HEK293 (cell line): ENCODE data around the gene TAC4.

Source experiments
- CTCF ChIA-PET: fragments of 350-600 bp; formaldehyde crosslinking; extraction: SDS; loops from one replicate; lab custom pipeline; 2021; ENCODE audit warnings: antibody characterized with exemption; lab: Yijun Ruan, JAX
- POLR2A ChIA-PET: fragments of 300-600 bp; formaldehyde crosslinking; extraction: SDS; loops from one replicate; lab custom pipeline; 2020; ENCODE audit warnings: antibody characterized with exemption, inconsistent platforms; lab: Yijun Ruan, JAX
- H3K27ac ChIP-seq: fragments of 200-500 bp; sonication (Bioruptor generic); 2 replicates; pipeline ENCODE4 v1.5.1; 2014; ENCODE audit warnings: low read depth, low read length, control low read depth, inconsistent platforms; ENCODE audit errors: extremely low read depth
- H3K36me3 ChIP-seq, 2 experiments: fragments of 200-500 bp in 1 of 2; sonication (Bioruptor generic) in 1 of 2; 1 replicate in 1 of 2; 2 replicates in 1 of 2; pipeline ENCODE4 v1.5.1; 2014 to 2017; ENCODE audit warnings: inconsistent platforms in 2 of 2, low read length in 2 of 2; ENCODE audit not compliant: control insufficient read depth in 2 of 2, insufficient read depth in 1 of 2
- H3K4me1 ChIP-seq: fragments of 200-500 bp; sonication (Bioruptor generic); 2 replicates; pipeline ENCODE4 v1.5.1; 2014; ENCODE audit warnings: mild to moderate bottlenecking, low read length, inconsistent platforms; ENCODE audit not compliant: control insufficient read depth, insufficient read depth
- H3K4me3 ChIP-seq: 2 replicates; pipeline ENCODE4 v1.5.1; 2011; ENCODE audit warnings: low read depth, mild to moderate bottlenecking, control low read depth, low read length, moderate library complexity
- H3K9me3 ChIP-seq: fragments of 200-500 bp; sonication (Bioruptor generic); 2 replicates; pipeline ENCODE4 v1.5.1; 2014; ENCODE audit warnings: low read depth, low read length, inconsistent platforms; ENCODE audit not compliant: control insufficient read depth, insufficient read depth
- CTCF ChIP-seq: fragments of 450-650 bp; formaldehyde crosslinking; IDR thresholded peaks from 2 replicates; pipeline ENCODE4 v1.5.1; 2016; ENCODE audit warnings: missing biosample characterization, missing genetic modification characterization
- EGR2 ChIP-seq: fragments of 450-650 bp; formaldehyde crosslinking; IDR thresholded peaks from 2 replicates; pipeline ENCODE4 v1.5.1; 2016; ENCODE audit warnings: low read depth, missing biosample characterization, missing genetic modification characterization
- GLIS2 ChIP-seq: fragments of 450-650 bp; formaldehyde crosslinking; IDR thresholded peaks from 2 replicates; pipeline ENCODE4 v1.5.1; 2016; ENCODE audit warnings: missing biosample characterization, missing genetic modification characterization
- HOXC10 ChIP-seq: sonication (generic); formaldehyde crosslinking; IDR thresholded peaks from 2 replicates; pipeline ENCODE4 v1.8.1; 2023; ENCODE audit warnings: mild to moderate bottlenecking, missing genetic modification reagents
- KLF7 ChIP-seq: fragments of 450-650 bp; formaldehyde crosslinking; IDR thresholded peaks from 2 replicates; pipeline ENCODE4 v1.5.1; 2016; ENCODE audit warnings: missing biosample characterization, missing genetic modification characterization, borderline replicate concordance
- OVOL3 ChIP-seq: fragments of 450-650 bp; formaldehyde crosslinking; IDR thresholded peaks from 2 replicates; pipeline ENCODE4 v1.5.1; 2016; ENCODE audit warnings: missing biosample characterization, missing genetic modification characterization
- PBX3 ChIP-seq: sonication (generic); formaldehyde crosslinking; IDR thresholded peaks from 2 replicates; pipeline ENCODE4 v1.8.1; 2022; ENCODE audit warnings: mild to moderate bottlenecking, moderate library complexity, missing genetic modification reagents
- REPIN1 ChIP-seq: fragments of 450-650 bp; formaldehyde crosslinking; IDR thresholded peaks from 2 replicates; pipeline ENCODE4 v1.5.1; 2017; ENCODE audit warnings: missing biosample characterization, missing genetic modification characterization, low read depth
- YY2 ChIP-seq: fragments of 450-650 bp; formaldehyde crosslinking; IDR thresholded peaks from 2 replicates; pipeline ENCODE4 v1.5.1; 2016; ENCODE audit warnings: missing biosample characterization, missing genetic modification characterization
- ZBTB17 ChIP-seq: fragments of 450-650 bp; formaldehyde crosslinking; IDR thresholded peaks from 2 replicates; pipeline ENCODE4 v1.5.1; 2016; ENCODE audit warnings: missing biosample characterization, missing genetic modification characterization
- ZBTB21 ChIP-seq: fragments of 450-650 bp; formaldehyde crosslinking; IDR thresholded peaks from 2 replicates; pipeline ENCODE4 v1.5.1; 2017; ENCODE audit warnings: missing biosample characterization, missing genetic modification characterization
- ZNF133 ChIP-seq: fragments of 450-650 bp; formaldehyde crosslinking; IDR thresholded peaks from 2 replicates; pipeline ENCODE4 v1.5.1; 2016; ENCODE audit warnings: missing biosample characterization, missing genetic modification characterization
- ZNF138 ChIP-seq: fragments of 450-650 bp; formaldehyde crosslinking; IDR thresholded peaks from 2 replicates; pipeline ENCODE4 v1.5.1; 2016; ENCODE audit warnings: missing biosample characterization, missing genetic modification characterization, borderline replicate concordance
- ZNF2 ChIP-seq: fragments of 450-650 bp; formaldehyde crosslinking; IDR thresholded peaks from 2 replicates; pipeline ENCODE4 v1.5.1; 2016; ENCODE audit warnings: missing biosample characterization, missing genetic modification characterization
- ZNF202 ChIP-seq: fragments of 450-650 bp; formaldehyde crosslinking; IDR thresholded peaks from 2 replicates; pipeline ENCODE4 v1.5.1; 2016; ENCODE audit warnings: missing biosample characterization, missing genetic modification characterization, borderline replicate concordance
- ZNF354C ChIP-seq: fragments of 450-650 bp; formaldehyde crosslinking; IDR thresholded peaks from 2 replicates; pipeline ENCODE4 v1.5.1; 2016; ENCODE audit warnings: missing biosample characterization, missing genetic modification characterization, low read depth, borderline replicate concordance
- ZNF37A ChIP-seq: fragments of 450-650 bp; IDR thresholded peaks from 2 replicates; pipeline ENCODE4 v1.5.1; 2018; ENCODE audit warnings: missing biosample characterization, missing genetic modification characterization
- ZNF426 ChIP-seq: fragments of 450-650 bp; formaldehyde crosslinking; IDR thresholded peaks from 2 replicates; pipeline ENCODE4 v1.5.1; 2017; ENCODE audit warnings: missing biosample characterization, missing genetic modification characterization, mild to moderate bottlenecking, inconsistent platforms, moderate library complexity
- ZNF510 ChIP-seq: fragments of 450-650 bp; formaldehyde crosslinking; IDR thresholded peaks from 2 replicates; pipeline ENCODE4 v1.5.1; 2018; ENCODE audit warnings: mild to moderate bottlenecking, missing genetic modification characterization, missing biosample characterization; ENCODE audit not compliant: insufficient replicate concordance
- ZNF626 ChIP-seq: fragments of 450-650 bp; sonication (Bioruptor Pico); formaldehyde crosslinking; IDR thresholded peaks from 2 replicates; pipeline ENCODE4 v1.5.1; 2018; ENCODE audit warnings: missing biosample characterization, missing genetic modification characterization, inconsistent platforms
- ZNF747 ChIP-seq: fragments of 450-650 bp; formaldehyde crosslinking; IDR thresholded peaks from 2 replicates; pipeline ENCODE4 v1.5.1; 2016; ENCODE audit warnings: missing biosample characterization, missing genetic modification characterization
- ZSCAN23 ChIP-seq: fragments of 450-650 bp; formaldehyde crosslinking; IDR thresholded peaks from 2 replicates; pipeline ENCODE4 v1.5.1; 2016; ENCODE audit warnings: missing biosample characterization, missing genetic modification characterization
- TF ChIP-seq, protein P1 (sequence below): fragments of 450-650 bp; formaldehyde crosslinking; IDR thresholded peaks from 2 replicates; pipeline ENCODE4 v1.5.1; 2016; ENCODE audit warnings: missing biosample characterization, missing genetic modification characterization

Gene TAC4

GRCh38 chr17:49836111-49837030 lies 11.5 kb downstream of the TAC4 start:
- no peaks in the 10 kb centered on the region for H3K9me3 ChIP-seq
- no peak overlapping the region for H3K27ac ChIP-seq
- no peak overlapping the region for H3K4me3 ChIP-seq
- H3K4me1 ChIP-seq, result no peaks in the 10 kb centered on the region
- ChIA-PET CTCF (interaction anchor here (0.7 kb wide), 1 partner anchor 93 kb away, joined by 3 read pairs; no protein-coding TSS in a partner anchor), POLR2A (no interaction called here)
- peaks cover 10 to 52% of the 10 kb centered on the region in 2 experiments; a peak in 2 of 3 replicates for H3K36me3 ChIP-seq
- TF ChIP-seq ZNF747 (tag by site-specific recombination) (no peak), ZNF37A (no peak), CTCF (tag by site-specific recombination) (no peak), ZNF133 (tag by site-specific recombination) (no peak), PBX3 (CRISPR knock-in tag) (no peak), OVOL3 (tag by site-specific recombination) (no peak), ZNF510 (no peak), GLIS2 (tag by site-specific recombination) (no peak), ZSCAN23 (no peak), HOXC10 (CRISPR knock-in tag) (no peak), ZNF2 (no peak), ZNF202 (tag by site-specific recombination) (no peak), EGR2 (tag by site-specific recombination) (no peak)
- TF ChIP-seq, protein P1, sequence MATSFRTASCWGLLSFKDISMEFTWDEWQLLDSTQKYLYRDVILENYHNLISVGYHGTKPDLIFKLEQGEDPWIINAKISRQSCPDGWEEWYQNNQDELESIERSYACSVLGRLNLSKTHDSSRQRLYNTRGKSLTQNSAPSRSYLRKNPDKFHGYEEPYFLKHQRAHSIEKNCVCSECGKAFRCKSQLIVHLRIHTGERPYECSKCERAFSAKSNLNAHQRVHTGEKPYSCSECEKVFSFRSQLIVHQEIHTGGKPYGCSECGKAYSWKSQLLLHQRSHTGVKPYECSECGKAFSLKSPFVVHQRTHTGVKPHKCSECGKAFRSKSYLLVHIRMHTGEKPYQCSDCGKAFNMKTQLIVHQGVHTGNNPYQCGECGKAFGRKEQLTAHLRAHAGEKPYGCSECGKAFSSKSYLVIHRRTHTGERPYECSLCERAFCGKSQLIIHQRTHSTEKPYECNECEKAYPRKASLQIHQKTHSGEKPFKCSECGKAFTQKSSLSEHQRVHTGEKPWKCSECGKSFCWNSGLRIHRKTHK (tag by site-specific recombination), result no peak

DNA sequence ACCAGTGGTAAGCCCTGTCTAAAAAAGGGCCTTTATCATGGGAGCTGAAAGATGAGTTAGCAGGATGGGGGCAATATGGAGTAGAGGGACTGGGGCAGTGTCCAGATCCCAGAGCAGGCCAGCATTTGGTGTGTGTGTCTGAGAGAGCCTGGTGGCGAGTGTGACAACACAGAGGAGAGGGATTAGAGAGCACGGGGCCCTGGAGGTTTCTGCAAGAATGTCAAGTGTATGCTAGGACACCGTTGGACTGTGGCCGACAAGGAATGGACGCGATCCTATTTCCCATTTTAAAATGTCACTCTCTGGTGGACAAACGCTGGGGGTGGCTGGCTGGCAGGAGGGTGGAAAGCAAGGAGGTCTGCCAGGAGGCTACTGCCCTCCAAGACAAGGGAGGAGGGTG lies 12.4 kb downstream of the TAC4 start:
- H3K9me3 ChIP-seq, result no peaks in the 10 kb centered on the region
- ChIA-PET CTCF (interaction anchor here (0.7 to 1.3 kb wide), 2 partner anchors 9 to 93 kb away, joined by 3 to 4 read pairs; no protein-coding TSS in a partner anchor), POLR2A (no interaction called here)
- peaks cover 18 to 58% of the 10 kb centered on the region in 2 experiments for H3K36me3 ChIP-seq
- H3K4me3 ChIP-seq, result no peak overlapping the region
- H3K4me1 ChIP-seq, result no peaks in the 10 kb centered on the region
- no peak overlapping the region for H3K27ac ChIP-seq
- TF ChIP-seq KLF7 (no peak), REPIN1 (tag by site-specific recombination) (no peak), ZNF2 (no peak), ZBTB21 (no peak), ZNF426 (tag by site-specific recombination) (no peak), ZBTB17 (tag by site-specific recombination) (no peak), ZNF626 (tag by site-specific recombination) (no peak), ZNF354C (no peak), CTCF (tag by site-specific recombination) (no peak), ZNF138 (tag by site-specific recombination) (no peak), YY2 (tag by site-specific recombination) (no peak)
